MV-4-11 (cell line): Measurements from ENCODE around the gene UBE2I.
"Not testable (repeated sequence)": the region's sequence is repeated elsewhere in the genome, so short reads cannot be mapped to it uniquely, and the experiment has no call there.

Experiments
- DNase-seq: peaks from one replicate; lab custom pipeline; 2025; lab: John Stamatoyannopoulos, UW

UBE2I gene

DNA sequence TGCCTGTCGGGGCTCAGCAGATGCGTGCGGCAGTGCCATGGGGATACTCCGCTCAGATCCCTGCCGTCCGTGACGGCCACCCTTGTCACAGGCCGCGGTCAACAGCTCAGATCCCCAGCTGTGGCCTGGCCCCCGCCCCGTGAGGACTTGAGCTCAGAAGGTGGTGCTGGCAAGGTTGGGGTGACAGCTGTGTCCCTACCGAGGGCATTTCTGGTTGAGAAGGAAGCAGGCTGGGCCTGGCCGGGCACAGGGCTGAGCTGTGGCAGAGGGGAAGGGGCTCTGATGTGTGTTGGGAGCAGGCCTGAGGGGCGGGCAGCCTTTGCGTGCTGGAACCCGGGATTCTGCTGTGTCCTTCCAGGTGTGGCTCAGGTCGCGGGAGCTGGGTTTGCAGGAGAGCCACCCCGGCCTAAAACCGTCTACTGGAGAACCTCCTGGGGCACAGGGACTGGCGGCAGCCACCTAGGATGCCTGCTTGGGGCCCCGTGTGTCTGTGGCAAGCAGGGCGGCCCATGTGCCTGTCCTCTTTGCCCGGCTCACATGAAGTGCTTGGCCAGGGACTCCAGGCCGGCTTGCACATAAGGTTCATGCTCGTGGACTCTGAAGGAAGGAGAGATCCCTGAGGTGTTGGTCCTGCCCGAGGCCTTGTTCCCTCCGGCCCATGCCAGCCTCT, 5.1 kb downstream of the UBE2I start:
- no peak for DNase-seq

DNA sequence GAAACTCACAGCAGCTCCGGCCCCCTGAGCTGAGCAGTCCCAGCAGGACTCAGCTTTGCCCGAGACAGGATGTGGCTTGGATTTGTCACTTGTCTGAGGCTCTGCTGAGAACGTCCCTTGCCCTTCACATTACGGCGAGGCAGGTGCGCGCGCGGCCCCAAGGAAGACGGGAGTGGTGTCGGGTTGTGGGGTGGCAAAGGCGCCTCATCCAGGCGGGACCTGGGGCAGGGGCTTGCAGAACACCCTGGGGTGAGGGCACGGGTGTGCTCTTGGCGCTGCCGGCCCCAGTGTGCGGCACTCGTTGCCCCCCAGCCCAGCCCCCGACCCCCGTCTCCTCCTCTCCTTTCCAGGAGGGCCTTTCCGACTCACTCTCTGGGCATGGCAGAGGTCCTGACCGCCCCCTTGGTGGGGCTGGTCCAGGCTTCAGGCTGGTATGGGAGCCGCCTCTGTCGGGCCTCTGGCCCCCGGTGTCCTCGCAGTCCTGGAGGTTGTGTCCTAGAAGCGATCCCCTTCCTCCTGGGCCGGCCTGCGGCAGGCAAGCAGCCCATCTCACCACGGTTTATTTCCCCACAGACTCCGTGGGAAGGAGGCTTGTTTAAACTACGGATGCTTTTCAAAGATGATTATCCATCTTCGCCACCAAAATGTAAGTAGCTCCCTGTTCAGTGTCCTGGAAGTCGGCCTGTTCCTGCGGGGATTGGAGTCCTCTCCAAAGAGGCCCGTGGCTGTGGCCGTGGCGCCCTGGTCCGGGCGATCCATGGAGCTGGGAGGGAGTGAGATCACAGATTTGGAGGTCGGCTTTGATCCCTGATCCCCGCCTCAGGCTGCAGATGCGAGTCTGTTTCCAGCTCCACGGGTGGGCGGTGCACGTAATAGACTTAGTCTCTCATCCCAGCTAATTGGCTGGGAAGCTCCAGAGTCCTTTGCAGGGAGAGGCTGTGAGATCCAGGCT, 5.9 kb downstream of the UBE2I start:
- no peak for DNase-seq

DNA sequence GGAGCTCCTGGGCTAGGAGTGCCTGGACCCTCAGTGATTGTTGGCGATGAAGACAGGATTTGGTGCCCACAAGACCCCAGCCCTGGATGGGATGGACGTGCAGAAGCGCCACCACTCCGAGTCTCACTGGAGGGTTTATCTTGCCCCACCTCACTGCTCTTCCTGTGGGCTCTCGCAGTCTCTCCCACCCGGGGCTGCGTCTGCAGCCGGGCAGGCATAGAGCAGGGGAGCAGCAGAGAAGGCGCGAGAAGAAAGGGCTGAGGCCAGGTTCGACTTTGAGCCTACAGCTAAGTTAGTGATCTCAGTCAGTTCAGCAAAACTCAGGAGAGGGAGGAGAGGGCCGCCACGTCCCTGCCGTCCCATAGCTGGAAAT, 6.6 kb downstream of the UBE2I start:
- no peak for DNase-seq

DNA sequence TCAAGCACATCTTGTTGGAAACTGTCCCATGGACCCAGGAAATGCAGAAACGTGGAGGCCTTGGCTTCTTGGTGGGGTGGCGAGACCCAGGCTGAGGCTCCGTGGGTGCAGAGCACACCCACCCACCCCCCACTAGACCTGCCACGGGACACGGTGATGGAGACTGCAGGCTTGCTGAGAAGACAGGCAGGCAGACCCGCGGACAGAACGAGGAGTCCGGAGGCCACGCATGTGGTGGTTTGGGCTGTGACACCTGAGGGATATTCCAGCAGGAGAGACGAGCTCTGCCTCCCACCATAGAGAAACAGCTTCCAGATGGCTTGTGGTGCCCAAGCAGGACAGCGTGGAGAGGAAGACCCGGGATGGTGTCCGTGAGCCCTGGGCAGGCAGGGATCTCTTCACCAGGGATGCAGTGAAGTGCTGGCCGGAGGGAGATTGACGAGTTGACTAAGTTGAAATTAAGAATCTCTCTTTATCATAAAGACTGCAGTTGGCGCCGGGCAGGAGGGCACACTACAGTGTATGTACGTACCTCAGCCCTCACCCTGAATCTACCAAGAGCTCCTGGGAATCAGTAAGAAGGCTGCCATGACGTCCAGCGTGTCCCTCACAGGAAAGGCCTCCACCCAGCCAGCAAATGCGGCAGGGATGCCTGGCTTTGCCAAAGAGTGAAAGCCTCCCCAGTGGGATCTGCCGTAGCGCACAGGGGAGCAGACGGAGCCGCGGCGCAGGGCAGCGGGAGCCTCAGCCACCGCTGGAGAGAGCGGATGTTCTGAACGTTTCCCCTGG, 8.2 kb downstream of the UBE2I start:
- DNase-seq = no peak

DNA sequence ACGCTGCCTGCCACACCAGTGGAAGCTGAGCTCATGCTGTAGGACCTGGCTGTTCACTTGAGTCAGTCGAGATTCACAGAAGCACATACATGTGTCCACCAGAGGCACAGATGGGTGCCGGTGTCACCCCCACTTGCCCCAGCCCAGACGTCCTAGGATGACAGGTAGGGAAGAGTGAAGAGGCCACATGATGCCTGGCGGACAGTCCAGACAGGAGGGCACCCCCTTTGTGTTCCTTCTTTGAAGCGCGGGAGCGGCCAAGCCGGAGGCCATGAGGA, 8.8 kb downstream of the UBE2I start:
- DNase-seq = no peak

DNA sequence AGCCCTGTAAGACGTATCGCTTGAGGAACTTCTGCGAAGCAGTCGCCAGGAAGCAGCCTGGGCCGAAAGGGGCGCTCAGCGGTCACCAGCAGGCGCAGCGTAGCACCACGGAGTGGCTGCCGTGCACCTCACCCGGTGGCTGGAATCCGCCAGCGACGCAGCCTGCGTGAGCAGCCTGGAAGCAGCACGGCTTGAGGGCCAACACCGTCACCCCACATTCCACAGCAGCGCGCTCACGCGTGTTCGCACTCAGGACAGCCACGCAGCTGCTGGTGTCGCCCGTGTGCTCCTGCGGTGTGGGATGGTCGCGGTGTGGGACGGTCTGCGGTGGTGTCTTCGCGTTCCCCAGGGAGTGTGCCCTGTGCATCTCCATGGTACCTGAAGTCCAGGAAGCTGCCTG, 9.6 kb downstream of the UBE2I start:
- DNase-seq = no peak

DNA sequence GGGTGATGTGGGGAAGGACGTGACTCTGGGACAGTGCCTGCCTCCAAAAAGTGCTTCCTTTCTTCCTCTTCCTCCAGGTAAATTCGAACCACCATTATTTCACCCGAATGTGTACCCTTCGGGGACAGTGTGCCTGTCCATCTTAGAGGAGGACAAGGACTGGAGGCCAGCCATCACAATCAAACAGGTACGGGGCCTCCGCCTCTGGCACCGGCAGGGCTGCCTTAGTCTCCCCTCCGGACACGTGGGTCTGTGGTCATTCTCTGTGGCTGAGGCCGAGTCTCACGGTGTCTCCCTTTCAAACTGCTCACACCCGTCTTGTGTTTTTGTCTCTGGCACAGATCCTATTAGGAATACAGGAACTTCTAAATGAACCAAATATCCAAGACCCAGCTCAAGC, 10.7 kb downstream of the UBE2I start:
- DNase-seq = no peak

DNA sequence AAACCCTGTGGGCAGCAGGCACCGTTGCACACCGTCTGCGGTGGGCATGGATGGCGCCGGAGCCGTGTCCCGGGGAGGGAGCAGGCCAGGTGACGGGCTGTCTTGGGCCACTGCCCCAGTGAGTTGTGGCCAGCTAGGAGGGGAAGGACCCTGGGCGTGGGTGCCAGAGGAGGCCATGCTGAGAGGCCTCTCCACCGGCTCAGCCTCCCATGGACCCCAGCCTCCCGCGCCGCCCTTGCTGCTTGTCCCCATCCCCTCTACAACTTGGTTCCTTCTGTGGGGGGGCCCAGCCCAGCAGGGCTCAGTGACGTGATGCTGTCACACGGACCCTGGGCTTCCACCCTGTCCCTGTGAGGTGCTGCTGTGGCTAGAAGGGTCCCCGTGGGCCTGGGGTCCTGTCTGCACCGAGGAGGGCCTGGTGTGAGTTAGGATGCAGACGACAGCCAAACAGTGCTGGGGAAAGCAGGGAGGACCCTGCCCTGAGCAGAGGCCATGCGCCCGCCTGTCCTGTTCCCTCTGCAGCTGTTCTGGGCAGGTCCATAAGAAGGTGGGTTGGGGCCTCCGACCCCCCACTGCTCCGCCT, 11.3 kb downstream of the UBE2I start:
- no peak for DNase-seq

DNA sequence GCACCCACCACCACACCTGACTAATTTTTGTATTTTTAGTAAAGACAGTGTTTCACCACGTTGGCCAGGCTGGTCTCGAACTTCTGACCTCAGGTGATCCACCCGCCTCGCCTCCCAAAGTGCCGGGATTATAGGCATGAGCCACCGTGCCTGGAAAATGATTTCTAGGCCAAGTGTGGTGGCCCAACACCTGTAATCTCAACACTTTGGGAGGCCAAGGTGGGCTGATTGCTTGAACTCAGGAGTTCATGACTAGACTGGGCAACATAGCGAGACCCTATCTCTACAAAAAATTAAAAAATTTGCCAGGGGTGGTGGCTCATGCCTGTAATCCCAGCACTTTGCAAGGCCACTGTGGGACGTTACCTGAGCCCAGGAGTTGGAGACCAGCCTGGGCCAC, 13.0 kb downstream of the UBE2I start:
- DNase-seq = no peak

DNA sequence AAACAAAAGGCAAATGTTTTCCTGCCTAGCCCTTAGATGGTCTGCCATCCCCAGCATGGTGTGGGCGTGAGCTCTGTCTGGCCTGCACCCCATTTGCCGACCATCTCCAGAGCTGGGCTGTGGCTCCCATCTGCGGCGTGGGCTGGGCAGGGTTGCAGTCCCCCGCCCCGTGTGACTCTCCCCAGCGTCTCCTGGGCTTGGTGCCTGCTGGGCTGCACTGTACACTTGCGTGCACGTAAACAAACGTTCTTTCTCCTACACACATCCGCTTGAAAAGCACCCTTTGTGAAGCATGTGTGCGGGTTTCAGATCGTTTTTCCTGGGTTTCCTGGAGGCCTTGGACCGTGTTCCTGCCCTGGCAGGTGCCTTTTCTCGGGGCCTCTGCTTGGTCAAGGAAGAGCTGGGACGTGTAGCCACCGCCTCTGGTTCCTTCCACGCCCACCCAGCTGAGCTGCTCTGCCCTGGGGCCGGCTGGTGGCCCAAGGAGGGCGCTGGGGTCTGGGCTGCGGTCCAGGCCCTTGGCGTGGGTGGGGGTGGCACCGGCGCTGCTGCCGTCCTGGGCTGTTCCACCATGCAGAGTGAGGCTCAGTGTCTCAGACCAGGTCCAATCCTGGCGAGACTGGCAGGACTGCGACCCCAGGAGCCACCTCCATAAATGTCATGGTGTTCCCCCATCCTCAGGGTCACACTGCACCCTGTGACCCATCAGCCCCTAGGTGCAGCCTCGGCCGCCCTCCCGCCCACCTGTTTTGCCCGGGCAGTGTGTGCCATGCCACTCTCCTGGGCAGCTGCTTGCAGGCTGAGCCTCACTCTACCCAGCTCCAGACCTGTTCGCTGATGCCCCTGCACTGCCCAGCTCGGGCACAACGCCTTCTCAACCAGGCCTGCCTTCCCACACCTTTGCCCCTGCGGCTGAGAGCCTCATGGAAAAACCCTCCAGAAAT, 14.1 kb downstream of the UBE2I start:
- DNase-seq = no peak

DNA sequence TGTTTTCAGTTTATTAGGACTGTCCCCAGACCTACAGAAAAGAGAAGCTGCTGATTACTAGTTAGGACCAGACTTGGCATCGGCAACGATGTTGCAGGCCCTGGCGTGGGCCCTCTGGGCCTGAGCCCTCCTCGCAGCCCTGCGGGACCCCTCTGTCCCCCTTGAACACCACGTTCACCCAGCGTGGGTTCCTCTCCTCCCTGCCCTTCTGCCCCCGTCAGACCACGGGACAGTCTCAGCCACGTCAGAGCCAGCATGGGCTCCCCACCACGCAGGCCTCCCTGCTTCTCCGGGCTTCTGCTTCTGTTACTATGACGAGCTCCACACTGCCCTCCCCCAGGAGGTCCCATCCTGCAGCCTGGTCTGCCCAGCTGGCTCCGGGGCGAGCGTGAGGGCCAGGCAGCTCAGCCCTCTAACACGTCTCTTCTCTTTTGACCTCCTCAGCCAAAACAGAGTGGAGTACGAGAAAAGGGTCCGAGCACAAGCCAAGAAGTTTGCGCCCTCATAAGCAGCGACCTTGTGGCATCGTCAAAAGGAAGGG, 14.9 kb downstream of the UBE2I start:
- DNase-seq = no peak

DNA sequence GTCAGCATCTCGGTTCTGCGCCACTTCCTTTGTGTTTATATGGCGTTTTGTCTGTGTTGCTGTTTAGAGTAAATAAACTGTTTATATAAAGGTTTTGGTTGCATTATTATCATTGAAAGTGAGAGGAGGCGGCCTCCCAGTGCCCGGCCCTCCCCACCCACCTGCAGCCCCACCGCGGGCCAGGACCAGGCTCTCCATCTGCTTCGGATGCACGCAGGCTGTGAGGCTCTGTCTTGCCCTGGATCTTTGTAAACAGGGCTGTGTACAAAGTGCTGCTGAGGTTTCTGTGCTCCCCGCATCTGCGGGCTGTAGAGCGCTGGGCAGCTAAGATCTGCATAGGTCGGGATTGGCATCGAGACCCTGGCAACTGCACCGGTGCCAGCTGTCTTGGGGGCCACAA, 15.8 kb downstream of the UBE2I start:
- no peak for DNase-seq

DNA sequence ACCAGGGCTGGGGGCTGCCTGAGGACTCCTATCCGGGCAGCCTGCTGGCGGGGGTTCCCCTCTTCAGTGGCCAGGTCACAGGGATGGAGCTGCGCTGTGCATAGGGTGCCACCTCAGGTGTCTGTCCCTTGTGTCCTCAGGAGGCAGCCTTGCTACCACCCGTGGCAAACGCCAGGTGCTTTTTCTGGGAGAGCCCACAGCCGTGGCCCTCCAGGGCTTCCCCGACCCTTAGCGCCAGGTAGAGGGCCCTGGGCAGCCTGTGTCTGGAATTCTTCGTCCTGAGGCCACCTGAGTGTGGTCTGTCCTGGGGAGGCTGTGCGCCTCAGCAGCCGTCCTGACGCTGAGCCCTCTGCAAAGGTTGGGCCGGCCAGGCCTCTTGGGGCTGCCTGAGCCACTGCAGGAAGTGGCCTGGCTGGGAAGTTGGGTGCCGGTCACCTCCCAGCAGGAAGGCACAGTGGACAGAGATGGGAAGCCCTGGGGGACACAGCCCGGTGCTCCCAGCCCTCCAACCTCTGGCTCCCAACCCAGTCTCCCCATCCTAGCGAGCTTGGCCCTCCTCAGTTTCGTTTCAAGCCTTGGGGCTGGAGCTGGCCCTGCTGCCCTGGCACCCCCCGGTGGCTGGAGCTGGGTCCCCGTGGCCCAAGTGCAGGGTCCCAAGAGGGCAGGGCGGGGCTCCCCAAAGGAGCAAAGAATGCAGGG, 16.4 kb downstream of the UBE2I start:
- no peak for DNase-seq

DNA sequence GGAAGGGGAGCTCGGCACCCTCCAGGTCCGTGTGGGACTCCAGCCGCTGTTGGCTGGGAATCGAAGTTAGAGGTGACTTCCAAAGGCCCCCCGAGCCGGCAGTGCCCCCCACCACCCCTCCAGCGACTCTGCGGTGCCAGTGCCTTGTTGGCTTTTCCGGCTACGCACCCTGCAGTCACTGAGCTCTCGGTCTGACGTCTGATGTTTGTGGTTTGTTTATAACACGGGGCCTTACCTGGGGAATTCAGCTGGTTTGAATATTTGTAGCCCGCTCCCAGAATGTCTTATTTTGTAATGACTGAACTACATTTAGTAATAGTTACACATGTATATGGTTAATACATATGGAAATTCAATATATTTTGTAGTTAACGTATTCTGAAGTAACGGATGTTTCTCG, 17.0 kb downstream of the UBE2I start:
- no peak for DNase-seq

DNA sequence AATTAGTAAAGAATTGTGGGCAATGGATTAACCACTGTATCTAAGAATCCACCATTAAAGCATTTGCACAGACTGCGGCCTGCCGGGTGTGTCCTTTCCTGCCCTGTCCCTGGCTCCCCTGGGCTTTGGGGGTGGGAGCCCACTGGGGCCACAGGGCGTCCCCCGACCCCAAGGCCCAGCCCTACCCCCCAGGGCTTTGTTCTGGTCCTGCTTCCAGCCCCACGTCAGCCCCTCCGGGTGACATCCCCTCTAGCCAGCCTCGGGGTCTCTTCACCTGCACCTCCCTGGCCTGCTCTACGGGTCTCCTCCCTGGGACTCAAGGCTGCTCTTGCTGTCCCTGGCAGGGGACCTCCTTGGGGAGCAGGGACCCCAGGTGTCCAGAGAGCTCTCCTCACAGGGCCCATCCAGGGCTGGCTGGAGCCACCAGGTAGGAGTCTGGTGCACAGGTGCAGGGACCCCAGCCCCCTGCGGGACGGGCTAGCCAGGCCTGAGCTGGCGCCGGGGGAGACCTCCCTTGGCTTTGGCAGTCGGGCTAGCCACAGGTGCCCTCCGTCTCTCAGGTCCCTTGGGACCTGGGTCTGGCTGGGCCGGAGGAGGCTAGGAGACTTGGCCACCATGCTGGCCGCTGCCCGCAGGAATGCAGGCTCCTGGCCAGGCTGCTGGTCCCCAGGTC, 17.6 kb downstream of the UBE2I start:
- no peak for DNase-seq

DNA sequence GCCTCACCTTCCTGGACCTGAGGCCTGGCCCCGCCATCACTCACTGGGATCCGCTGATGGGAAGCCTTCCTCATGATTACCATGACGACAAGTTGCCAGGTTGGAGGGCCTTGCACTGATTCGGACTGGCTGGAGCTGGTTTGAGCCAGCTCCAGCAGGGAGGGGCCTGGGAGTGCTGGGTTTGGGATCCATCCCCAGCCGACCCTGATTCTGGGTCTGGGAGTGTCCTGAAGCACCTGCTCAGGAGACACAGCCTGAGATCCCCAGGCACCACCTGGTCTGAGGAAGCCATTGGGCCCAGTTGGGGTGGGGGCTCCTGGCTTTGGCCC, 18.1 kb downstream of the UBE2I start:
- DNase-seq = no peak

DNA sequence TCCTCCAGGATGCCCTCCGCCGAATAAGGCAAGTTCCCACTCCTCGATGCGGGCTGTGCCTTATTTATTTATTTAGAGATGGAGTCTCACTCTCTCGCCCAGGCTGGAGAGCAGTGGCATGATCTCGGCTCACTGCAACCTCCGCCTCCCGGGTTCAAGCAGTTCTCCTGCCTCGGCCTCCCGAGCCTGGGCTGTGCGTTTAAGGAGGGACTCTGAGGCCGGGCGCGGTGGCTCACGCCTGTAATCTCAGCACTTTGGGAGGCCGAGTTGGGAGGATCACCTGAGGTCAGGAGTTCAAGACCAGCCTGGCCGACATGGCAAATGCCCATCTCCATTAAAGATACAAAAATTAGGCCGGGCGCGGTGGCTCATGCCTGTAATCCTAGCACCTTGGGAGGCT, 18.7 kb downstream of the UBE2I start:
- DNase-seq = not testable (repeated sequence)

DNA sequence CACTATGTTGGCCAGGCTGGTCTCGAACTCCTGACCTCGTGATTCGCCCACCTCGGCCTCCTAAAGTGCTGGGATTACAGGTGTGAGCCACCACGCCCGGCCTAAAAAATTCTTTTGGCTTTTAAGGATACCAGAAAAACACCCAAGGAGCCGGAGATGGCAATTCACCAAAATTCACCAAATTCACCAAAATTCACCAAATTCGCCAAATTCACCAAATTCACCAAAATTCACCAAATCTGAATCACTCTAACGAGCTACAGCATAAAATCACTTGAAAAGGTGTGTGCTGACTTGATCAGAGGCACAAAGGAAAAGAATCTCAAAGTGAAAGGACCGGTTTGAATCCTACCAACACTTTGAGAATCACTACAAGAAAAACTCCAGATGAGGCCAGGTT, 19.5 kb downstream of the UBE2I start:
- not testable (repeated sequence) for DNase-seq

DNA sequence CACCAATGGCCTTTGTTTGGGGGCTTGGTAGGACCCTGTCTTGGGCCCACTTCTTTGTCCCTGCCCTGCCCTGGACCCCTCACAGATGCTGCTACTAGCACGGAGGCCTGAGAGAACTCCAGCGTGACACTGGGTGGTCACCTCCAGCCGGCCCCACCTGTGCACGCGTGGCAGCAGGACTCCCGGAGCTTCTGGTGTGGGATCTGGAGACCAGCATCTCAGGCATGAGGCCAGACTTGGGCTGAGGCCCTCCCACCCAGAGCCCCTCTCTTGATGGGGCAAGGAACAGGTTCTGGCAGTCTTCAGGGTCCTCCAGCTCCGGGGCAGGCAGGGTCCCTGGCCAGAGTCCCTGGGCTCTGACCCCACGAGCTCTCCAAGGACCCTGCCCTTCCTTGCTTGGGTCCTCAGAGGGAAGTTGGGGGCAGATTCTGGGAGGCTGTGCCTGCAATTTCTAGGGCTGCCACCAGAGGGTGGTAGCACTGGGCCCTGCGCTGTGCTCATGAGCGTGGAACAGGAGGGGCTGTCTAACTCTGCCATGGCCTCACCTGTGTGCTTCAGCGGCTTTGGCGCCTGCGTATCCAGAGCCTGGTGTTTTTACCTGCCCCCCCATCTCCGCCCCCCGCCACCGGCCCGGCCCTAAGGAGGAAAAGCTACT, 21.0 kb downstream of the UBE2I start:
- DNase-seq = no peak
